Activated naive CD4-positive, alpha-beta T cell treated with Interleukin-2 at 50 U/mL for 16 hours (primary cell): ENCODE results near the gene TEAD3.

Experiments
- DNase-seq: peaks from one replicate; pipeline ENCODE4 v3.0.0-alpha.2; 2020

TEAD3 gene

DNA sequence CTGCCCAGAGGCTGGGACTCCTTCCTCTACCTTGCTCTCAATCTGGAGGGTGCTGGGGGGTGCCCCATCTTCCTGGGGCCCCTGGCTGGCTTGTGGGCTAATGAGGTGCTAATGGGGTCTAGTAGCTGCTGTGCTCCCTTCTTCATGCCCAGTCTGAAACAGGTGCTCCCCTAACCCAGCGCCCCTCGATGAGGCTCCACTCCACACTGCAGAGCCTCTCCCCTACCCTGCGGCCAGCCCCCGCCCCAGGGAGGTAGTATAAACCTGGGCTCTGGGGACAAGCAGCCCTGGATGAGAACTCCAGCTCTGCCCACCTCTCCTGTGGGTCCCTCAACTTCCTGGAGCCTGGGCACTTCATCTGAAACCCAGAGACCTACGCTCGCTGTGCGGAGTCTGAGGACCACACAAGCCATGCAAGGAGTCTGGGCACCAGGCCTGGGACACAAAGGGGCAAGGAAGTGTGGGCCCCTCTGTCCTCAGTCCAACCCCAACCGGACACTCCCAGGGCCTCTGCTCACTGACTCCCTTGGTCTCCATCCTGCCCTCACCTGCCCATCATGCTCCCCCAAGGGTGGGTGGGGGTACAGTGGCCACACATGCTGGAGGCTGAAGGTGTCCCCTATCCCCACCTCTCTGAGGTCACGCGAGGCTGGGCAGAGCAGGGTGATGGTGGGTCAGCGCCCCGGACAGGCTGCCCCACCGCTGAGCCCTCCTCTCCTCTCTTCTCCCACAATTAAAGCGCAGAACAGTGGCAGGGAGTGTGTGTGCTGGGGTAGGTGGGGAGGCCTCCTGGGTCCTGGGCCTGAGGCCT, 22.5 kb downstream of the TEAD3 start:
- peak; percentile 4 for DNase-seq

DNA sequence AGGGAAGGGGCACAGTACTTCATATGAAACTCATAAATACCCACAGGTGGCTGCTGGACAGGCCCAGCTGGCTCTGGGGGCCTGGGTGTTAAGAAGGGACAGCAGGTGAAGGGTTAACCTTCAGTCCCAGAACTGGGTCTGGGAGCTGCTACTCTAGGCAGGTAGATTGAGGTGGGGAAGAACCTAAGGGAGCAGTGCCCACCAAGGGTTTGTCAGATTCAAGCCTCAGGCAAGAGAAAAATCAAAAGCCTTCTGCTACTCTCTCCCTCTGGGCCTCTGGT, 23.1 kb downstream of the TEAD3 start:
- DNase-seq, result no peak

DNA sequence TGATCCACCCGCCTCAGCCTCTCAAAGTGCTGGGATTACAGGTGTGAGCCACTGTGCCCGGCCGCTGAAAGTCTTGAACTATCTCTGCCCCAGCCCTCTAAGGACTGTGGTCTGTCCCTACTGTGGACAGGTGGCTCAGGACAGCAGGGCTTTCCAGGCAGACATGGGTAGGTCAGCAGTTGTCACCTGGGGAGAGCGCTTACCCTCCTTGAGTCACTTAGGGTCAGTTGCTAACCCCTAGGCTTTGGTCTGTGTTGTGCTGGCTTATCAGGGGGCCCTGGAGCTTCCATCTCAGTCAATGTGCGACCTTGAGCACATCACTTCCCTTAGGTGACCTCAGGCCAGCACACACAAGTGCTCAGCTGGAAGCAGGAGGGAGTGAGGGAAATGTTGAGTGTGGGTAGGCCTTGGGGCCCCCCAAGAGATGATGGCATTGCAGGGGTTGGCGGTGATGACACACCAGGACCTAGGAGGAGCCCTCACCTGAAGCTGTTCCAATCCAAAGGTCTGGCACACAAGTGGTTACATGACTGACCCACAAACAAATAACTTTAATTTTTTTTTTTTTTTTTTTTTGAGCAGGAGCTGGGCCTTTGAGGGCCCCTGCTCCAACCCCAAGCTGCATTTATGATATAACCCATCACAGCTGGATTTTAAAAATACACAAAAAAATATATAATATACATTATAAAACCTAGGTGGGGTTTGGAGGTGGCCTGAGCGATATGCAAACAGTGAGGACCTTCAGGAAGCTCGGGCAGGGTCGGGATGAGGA, 23.6 kb downstream of the TEAD3 start:
- DNase-seq, result no peak

DNA sequence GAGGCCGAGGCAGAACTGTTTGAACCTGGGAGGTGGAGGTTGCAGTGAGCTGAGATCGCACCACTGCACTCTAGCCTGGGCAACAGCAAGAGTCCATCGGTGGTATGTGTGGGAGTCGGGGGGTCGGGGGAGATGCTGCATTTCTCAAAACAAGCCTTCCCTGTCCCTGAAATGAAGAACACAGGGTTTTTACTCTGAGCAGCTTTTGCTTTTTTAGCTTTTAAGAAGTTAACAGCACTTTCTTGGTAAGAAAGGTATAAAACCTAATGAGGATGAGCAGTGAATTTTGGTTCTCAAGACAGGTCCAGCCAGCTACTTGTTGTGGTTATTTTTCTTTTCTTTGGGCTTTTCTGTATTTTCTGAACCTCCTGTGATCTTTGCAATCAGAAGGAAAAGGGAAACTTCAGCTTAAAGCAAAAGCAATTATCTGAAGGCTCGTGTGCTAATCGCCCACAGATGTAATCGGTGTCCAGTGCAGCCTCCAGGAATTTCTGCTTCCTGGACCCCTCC, 25.0 kb downstream of the TEAD3 start:
- no peak for DNase-seq

DNA sequence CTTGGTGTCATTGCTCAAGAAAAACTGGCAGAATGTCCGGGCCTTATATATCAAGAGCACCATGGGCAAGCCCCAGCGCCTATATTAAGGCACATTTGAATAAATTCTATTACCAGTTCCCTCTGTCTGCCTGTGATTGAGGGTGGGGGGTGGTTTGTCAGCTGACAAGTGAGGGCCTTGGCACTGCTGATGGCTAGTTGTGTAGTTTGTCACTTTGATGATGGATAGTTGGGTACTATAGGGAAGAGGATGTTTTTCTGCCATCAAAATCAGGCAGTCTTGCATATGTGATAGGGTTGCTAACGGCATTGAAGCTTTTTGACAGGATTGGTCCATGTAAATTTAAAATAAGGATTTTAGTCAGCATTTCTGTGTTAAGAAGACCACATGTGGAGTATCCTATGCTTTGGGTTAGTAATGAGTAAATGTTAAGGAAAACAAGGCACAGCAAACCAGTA, 26.2 kb downstream of the TEAD3 start:
- DNase-seq, result no peak

DNA sequence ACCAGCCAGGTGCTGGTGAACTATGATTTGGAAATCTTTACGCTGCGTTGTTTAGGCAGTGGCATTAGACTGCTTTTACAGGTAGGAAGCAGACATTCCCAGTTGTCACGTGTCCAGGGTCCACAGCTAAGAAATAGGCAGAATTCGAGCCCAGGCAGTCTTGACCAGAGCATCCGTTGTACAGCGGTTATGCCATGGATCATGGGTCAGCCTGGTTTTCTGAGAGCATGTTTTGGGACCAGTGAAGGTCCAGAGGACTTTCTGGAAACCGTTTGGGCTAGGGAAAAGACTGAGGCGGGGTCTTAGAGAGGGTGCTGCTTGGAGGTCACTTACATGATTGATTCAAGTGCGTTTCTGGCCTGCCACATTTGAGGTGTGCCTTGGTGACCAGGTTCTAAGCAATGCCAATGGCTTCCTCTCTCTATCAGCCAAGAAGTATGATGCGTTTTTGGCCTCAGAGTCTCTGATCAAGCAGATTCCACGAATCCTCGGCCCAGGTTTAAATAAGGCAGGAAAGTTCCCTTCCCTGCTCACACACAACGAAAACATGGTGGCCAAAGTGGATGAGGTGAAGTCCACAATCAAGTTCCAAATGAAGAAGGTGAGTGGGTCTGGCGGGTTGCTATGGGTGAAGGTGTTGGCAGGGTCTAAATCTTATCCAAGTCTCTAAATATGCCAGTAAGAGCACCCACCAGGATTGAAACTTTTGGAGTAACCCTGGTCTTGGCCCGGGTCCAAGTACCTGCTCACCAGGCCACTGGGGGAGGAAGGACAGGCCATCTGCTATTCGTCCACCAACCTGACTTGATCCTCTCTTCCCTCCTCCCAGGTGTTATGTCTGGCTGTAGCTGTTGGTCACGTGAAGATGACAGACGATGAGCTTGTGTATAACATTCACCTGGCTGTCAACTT, 26.9 kb downstream of the TEAD3 start:
- DNase-seq, result peak; percentile 23

DNA sequence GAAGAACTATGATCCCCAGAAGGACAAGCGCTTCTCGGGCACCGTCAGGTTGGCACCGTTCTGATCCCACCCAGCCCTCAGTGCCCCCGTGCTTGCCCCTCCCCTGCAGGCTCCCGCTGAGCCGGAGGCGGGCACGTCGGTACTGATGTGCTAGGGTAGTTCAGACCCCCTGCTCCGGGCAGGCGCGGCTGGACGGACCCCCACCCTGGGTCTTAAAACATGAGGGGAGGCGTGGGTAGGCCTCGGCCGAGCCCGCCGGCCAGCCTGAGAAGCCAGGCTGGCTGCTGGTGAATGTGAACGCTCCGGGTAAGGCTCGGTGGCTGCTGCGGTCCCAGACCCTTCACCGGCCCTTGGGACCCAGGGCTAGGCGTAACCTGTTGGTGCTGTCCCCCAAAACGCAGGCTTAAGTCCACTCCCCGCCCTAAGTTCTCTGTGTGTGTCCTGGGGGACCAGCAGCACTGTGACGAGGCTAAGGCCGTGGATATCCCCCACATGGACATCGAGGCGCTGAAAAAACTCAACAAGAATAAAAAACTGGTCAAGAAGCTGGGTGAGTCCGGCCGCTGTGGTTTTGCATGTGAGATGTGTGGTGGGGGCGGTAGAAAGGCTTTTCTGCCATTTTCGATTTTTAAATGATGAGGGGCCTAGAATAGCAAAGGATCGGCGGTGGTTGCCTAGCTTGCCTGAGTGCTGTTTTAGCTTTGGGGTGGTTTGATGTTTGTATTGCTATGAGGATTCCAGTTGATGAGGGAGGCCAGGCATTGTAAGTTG, 27.7 kb downstream of the TEAD3 start:
- no peak for DNase-seq

DNA sequence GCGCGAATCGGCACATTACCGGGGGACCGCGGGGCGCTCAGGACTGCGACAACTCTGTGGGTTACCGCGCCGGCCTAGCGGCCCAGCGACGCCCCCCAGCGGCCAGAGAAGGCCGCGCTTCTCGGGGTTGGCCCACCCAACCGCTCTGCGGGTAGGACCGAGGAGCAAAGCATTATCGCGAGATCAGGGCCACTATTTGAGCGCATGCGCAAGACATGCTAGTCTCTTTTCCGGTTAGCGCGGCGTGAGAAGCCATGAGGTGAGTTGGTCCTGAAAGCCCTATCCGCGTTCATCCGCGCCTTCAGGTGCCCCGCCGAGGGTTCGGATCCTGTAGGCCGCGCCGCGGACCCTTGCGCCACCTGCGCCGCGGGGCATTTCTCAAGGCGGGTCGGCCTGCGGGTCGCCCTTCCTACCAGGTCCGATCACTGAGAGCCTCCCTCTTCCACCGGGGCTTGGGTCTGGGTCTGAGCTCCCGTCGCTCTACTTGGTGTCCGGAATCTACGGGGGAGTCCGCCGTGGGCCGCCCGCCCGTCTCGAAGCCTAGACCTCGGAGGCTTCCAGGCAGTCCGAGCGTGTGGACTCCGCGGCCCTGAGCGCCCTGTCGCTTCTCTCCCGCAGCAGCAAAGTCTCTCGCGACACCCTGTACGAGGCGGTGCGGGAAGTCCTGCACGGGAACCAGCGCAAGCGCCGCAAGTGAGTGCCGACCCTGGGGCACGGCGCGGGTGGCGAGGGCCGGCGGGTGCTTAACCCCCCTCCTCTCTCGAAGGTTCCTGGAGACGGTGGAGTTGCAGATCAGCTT, 28.5 kb downstream of the TEAD3 start, which contains the start of gene RPL10A:
TSS of gene RPL10A (plus strand) at position 221 of the 799 bp plus-strand sequence. CDS start at position 255, 34 bp downstream.
- DNase-seq, result peak; percentile 95

DNA sequence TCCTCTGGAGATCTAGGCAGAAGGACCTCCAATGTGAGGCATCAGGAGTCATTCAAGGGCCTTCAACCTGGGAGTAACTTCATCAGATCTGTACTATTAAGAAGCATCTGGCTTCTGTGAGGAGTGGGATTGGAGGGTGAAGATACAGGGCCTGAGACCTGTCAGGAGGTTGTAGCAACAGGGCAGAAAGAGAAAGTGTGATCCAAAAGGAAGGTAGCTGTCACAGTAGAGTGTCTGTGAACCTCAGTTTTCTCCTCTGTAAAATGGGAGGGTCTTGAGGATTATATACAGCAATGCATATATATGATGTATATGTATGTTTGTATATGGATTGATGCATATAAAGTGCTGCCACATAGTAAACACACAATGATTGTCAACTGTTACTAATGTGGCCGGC, 31.2 kb downstream of the TEAD3 start:
- DNase-seq, result no peak

DNA sequence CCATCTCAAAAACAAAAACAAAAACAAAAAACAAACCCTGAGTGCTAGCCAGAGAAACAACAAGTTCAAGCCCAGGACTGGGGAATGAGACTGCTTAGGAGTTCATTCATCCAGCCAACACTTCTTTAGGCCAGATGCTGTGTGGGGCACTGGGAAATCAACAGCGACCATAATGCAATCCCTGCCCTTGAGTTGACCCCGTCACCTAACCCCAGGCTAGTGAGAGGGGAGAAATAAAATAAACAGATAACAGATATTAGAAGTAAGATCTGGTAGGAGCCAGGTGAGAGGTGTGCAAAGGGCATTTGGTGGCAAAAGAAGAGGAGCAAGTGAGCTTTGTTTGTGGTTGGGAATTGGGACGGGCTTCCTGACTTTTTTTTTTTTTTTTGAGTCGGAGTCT, 33.6 kb downstream of the TEAD3 start:
- no peak for DNase-seq

DNA sequence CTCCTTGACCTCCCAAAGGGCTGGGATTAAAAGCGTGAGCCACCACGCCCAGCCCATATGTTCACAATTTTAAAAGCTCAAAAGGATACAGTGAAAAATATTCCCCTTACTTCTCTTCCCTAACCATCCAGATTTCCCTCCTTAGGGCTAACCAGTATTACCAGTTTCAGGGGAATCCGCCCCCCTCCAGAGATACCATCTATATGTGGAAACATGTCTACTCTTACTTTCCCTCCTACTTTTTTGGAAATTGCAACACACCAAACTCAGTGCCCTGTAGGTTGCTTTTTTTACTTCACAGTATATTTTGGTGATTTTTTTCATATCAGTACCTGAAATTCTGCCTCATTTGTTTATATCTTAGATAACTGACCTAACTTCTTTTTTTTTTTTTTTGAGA, 35.6 kb downstream of the TEAD3 start:
- no peak for DNase-seq

DNA sequence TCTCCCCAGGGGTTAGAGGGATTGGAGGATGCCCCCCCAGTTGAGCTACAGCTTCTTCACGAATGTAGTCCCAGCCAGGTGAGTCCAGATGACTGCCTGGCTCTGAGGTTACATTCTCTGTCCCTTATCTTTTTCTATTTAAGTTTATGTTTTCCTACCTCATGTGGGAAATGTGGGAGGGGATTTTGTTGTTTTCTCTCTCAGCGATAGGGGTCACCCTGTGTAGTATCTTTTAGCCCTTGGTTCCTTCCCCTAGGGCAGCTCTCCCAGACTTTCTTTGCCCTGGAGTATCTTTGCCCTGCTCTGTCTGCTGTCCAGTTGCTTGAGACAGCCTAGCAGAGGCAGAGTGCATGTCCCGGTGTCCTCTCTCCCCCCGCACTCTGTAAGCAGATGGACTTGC, 39.0 kb downstream of the TEAD3 start:
- DNase-seq, result no peak

DNA sequence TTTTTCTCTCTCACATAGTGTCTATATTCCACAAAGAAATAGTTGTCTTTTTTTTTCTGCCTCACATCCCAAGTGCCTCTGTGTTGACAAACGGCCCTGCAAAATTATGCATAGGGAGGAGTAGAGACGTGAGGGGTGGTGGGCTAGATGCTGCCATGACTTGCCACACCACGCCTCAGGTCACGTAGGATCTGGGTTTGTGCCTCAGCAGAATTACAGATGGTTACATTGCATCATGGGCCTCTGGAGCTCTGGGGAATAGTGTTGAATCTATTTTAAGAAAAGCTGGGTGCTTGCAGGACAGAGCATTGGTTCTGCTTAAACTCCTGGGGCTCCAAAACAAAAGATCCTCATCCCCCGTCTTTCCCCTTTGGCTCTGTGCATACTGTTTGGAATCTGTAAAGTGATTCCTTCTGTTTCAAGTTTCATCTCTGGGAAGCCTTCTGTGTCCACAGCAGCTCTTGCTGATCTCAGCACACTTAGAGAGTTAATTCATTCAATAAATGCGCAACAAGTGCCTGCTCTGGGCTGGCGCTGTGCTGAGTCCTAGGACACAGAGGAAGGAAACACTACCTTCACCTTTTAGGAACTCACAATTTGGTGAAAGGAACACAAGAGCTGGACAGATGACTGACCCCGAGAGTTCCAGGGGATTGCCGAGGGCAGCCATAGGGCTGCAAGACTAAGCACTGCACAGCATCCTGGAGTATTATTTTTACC, 42.3 kb downstream of the TEAD3 start:
- no peak for DNase-seq

DNA sequence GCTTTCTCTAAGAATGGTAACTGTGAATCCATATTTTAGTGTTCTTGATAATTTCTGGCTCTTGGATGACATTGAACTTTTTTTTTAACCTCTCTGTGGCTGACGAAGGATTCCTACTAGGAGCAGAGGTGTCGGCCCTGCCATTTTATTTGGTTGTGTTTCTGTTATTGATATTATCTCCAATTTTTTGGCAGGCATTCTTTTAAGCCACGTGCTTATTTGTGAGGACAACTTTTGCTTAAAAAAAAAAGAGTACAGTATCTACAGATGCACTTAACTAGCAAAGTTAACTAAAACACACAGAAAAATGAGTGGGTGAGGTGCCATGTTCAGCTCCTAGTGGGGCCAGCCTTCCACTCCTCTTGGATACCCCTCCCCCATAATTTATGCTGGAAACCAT, 43.6 kb downstream of the TEAD3 start:
- DNase-seq, result no peak

DNA sequence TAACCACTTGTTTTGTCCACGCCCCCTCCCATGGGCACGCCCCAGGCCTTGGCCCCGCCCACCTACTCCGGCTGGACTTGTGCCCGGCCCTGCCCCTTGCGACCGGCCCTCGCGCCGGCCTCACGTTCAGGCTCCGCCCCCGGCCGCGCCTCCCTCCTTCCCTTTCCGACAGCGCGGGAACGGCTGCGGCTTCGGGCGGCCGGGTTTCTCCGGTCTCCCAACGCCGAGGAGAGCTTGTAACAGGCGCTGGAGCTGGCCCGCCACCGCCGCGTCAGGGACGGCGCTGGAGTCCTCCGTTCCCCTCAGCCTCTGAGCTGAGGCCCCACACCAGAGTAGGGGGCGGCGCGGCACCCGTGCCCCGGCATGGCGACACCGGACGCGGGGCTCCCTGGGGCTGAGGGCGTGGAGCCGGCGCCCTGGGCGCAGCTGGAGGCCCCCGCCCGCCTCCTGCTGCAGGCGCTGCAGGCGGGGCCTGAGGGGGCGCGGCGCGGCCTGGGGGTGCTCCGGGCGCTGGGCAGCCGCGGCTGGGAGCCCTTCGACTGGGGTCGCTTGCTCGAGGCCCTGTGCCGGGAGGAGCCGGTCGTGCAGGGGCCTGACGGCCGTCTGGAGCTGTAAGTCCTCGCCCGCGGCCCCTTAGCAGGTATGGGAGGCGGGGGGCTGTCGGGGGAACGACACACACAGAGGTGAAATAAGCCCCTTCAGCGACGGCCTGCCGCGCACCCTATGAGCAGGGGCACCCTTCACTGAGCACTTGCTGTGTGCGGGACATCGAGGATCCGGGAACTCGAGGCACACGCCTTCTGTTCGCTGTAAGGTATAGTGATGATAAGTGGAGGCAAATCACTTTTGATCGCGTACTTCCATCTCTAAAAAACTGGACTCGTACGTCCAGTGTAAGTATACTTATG, 44.4 kb downstream of the TEAD3 start, which contains the start of gene FANCE:
TSS of gene FANCE (plus strand) at position 156 of the 908 bp plus-strand sequence. CDS start at position 364, 208 bp downstream.
- DNase-seq, result peak; percentile 93

DNA sequence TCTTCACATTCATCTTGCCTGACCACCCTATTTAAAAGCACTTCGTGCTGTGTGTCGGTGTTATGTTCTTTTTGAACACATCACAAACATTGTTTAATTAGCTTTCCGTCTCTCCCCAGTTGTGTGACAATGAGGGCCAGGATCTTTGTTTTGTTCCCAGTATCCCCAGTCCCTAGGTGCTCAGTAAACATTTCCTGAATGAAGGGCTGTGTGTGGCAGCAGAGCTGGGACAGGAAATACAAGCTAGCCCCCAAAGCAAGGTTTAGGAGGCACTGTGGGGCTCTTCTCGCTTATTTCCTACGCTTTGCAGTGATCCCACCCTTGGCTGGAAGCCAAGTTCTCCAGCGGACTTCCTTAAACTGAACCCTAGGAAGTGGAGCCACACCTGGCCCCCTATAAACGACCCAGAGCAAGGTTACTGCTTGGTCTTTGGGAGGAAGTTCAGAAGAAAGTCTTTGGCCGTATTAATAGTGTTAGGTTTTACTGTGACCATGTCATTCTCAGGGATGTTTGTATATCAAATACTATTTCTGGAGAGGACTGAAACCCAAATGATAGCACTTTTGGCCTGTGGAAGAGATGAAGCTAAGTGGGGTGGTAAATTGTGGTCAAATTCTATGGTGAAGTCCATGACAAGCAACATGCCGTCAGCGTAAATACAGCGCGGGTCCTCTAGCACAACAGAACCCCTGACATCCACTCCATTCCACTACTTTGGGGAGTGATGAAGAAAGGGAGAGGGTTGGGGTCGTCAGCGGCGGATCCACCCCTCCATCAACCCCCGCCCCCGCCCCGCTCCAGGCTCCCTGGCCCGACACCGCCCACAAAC, 45.3 kb downstream of the TEAD3 start:
- no peak for DNase-seq

DNA sequence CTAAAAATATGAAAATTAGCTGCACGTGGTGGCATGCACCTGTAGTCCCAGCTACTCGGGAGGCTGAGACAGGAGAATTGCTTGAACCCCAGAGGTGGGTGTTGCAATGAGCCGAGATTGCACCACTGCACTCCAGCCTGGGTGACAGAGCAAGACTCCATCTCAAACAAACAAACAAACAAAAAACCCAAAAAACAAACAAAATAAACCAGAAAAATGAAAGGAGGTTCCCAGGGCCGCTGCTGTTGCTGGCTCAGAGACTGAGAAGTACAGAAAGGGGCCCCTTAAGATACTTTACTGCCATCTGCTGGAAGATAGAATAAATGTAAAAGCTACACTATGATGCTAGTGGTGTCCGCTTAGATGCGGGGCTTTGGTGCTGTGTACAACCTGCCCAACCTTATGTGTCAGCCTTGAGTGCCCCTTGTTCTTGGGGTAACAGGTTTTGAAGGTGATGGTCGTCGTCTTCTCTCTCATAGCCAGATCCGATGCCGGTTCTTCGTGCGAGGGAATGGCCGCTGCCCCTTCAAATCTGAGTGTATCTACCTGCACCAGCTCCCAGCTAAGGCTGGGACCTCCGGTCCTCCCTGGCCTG, 47.5 kb downstream of the TEAD3 start:
- peak; percentile 34 for DNase-seq

DNA sequence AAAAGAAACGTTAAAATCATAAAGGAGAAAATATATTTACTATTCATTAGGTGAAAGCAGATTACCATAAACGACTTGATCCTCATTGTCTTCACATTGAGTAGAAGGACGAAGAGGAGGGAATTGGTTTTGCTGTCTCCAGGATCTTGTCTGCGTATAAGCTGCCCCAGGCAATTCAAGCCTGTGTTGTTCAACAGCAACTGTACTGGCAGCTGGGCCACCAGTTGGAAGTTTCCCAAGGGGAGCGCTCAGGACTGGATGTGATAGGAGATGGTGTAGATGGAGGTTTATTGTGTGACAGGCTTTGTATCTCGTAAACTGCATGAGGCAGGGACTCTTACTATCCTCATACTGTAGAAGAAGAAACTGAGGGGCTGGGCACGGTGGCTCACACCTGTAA, 48.7 kb downstream of the TEAD3 start:
- no peak for DNase-seq
